ENCODE results near the gene IL4R. TPM values are rescaled to one million over a fixed set of nuclear protein-coding genes. Genes with fewer than 3 reads are reported as not detected.

IL4R gene
- total and polyA plus RNA-seq, 2 of the 13 experiments (the other 11 are each of a cell fraction or from before 2014, with no cell fraction given) = 15.9 to 49.6 TPM

DNA sequence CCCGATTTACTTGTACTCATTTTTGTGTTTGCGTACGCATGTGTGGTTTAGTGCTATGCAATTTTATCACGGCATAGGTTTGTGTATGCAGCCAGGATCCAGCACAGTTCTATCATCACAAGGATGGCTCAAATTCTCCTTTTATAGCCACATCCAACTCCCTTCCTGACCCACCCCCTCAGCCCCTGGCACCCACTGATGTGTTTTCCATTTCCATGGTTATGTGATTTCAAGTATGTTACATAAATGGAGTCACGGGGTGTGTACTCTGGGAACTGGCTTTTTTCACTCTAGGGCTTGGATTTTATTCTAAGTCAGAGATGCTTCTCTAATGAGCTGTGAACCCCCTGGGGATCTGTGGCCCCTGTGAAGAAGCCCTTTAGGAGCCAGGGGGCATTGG lies 16.8 kb downstream of the IL4R start:
- POLR2A ChIA-PET = interaction anchor here (1.4 kb wide), 1 partner anchor 127 kb away, joined by 3 read pairs; the partner anchor contains the start of gene KDM8

More for the DNA sequence above, 16.8 kb downstream of the IL4R start:
- H3K4me2 ChIP-seq (ENCODE audit: low read depth, low read length) = no peak overlapping the region
- ATAC-seq = no peak
- H2AFZ ChIP-seq (ENCODE audit: low read length) = no peak overlapping the region
- CTCF ChIA-PET (ENCODE audit: low intra/inter-chr PET ratio, low total read pairs) = no interaction called here
- H3K4me1 ChIP-seq (ENCODE audit: insufficient read depth, low read length) = peaks cover 29% of the 10 kb centered on the region
- no peaks in the 10 kb centered on the region for H3K27me3 ChIP-seq (ENCODE audit: control insufficient read depth in 1 of 2, insufficient read depth in 2 of 2, low read length in 2 of 2)
- peaks cover 16 to 28% of the 10 kb centered on the region in 2 experiments for H3K36me3 ChIP-seq (replicated peaks in 1 of 2; ENCODE audit: control insufficient read depth in 1 of 2, insufficient read depth in 2 of 2, low read length in 2 of 2)
- no peak overlapping the region for H3K4me3 ChIP-seq (replicated peaks in 1 of 3; ENCODE audit: insufficient read depth in 1 of 3, low read depth in 2 of 3, low read length in 3 of 3)
- H3K9ac ChIP-seq (ENCODE audit: insufficient read depth, low read depth, low read length) = no peak overlapping the region
- H3K27ac ChIP-seq (ENCODE audit: extremely low read length, insufficient read depth, low read length) = no peak overlapping the region
- no peaks in the 10 kb centered on the region for H3K9me3 ChIP-seq (ENCODE audit: low read length)
- no peaks in the 10 kb centered on the region; the same call in 1 of the 2 replicates for H4K20me1 ChIP-seq (ENCODE audit: insufficient read depth, low read length)
- intact Hi-C loops (cut with micrococcal nuclease; ENCODE audit: unreplicated experiment) = no loop called here
- no TSS peak for BruUV-seq (replicated peaks)
- no peak for FAIRE-seq
- WGBS (ENCODE audit: low lambda C conversion rate) = 98% methylated on average over 5 of the region's 5 CpGs
- peaks cover 13% of the 10 kb centered on the region for H3K79me2 ChIP-seq (ENCODE audit: insufficient read depth, low read length)
- TF ChIP-seq SRF (IDR thresholded peaks at IDR 0.05; ENCODE audit: low read depth, low read length) = no peak
- TF ChIP-seq TAF1 (CRISPR knock-in tag; IDR thresholded peaks at IDR 0.05) = no peak
- TF ChIP-seq U2AF1 (optimal IDR thresholded peaks at IDR 0.05; ENCODE audit: low read depth, low read length) = no peak
- TF ChIP-seq, protein P1, sequence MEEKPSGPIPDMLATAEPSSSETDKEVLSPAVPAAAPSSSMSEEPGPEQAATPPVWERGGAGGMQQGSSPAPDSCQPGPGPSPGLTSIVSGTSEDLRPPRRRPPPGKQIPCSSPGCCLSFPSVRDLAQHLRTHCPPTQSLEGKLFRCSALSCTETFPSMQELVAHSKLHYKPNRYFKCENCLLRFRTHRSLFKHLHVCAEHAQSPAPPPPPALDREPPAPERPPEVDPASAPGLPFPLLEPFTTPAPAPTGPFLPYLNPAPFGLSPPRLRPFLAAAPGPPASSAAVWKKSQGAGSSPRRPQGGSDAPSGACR (CRISPR knock-in tag; IDR thresholded peaks at IDR 0.05) = no peak
- no peak for TF ChIP-seq YEATS4 (CRISPR knock-in tag; IDR thresholded peaks at IDR 0.05; ENCODE audit: borderline replicate concordance)
- TF ChIP-seq FOXM1 (CRISPR knock-in tag; IDR thresholded peaks at IDR 0.05) = no peak
- TF ChIP-seq, protein P2, sequence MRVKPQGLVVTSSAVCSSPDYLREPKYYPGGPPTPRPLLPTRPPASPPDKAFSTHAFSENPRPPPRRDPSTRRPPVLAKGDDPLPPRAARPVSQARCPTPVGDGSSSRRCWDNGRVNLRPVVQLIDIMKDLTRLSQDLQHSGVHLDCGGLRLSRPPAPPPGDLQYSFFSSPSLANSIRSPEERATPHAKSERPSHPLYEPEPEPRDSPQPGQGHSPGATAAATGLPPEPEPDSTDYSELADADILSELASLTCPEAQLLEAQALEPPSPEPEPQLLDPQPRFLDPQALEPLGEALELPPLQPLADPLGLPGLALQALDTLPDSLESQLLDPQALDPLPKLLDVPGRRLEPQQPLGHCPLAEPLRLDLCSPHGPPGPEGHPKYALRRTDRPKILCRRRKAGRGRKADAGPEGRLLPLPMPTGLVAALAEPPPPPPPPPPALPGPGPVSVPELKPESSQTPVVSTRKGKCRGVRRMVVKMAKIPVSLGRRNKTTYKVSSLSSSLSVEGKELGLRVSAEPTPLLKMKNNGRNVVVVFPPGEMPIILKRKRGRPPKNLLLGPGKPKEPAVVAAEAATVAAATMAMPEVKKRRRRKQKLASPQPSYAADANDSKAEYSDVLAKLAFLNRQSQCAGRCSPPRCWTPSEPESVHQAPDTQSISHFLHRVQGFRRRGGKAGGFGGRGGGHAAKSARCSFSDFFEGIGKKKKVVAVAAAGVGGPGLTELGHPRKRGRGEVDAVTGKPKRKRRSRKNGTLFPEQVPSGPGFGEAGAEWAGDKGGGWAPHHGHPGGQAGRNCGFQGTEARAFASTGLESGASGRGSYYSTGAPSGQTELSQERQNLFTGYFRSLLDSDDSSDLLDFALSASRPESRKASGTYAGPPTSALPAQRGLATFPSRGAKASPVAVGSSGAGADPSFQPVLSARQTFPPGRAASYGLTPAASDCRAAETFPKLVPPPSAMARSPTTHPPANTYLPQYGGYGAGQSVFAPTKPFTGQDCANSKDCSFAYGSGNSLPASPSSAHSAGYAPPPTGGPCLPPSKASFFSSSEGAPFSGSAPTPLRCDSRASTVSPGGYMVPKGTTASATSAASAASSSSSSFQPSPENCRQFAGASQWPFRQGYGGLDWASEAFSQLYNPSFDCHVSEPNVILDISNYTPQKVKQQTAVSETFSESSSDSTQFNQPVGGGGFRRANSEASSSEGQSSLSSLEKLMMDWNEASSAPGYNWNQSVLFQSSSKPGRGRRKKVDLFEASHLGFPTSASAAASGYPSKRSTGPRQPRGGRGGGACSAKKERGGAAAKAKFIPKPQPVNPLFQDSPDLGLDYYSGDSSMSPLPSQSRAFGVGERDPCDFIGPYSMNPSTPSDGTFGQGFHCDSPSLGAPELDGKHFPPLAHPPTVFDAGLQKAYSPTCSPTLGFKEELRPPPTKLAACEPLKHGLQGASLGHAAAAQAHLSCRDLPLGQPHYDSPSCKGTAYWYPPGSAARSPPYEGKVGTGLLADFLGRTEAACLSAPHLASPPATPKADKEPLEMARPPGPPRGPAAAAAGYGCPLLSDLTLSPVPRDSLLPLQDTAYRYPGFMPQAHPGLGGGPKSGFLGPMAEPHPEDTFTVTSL (CRISPR knock-in tag; IDR thresholded peaks at IDR 0.05; ENCODE audit: borderline replicate concordance) = no peak
- no peak for TF ChIP-seq FOXA3 (CRISPR knock-in tag; IDR thresholded peaks at IDR 0.05)
- TF ChIP-seq PHF21A (CRISPR knock-in tag; IDR thresholded peaks at IDR 0.05) = no peak
- no peak for DNase-seq (ENCODE audit: low spot score)
- in situ Hi-C loops (cut with HindIII; ENCODE audit: extremely low pct_ligation_motif_present, low pct_unique_long_range_greater_than_20kb) = no loop called here

All from HepG2 (cell line).